AG04449 (cell line): ENCODE results near the gene SCYGR7.

Source experiments
- CTCF ChIA-PET: fragments of 350-600 bp; formaldehyde crosslinking; extraction: SDS; loops from one replicate; lab custom pipeline; 2021; ENCODE audit warnings: antibody characterized with exemption; lab: Yijun Ruan, JAX
- POLR2A ChIA-PET: fragments of 400-600, 350-600 bp; formaldehyde crosslinking; extraction: SDS; loops from one replicate; lab custom pipeline; 2020; ENCODE audit warnings: antibody characterized with exemption, inconsistent platforms; lab: Yijun Ruan, JAX
- DNase-seq: peaks from one replicate; pipeline ENCODE4 v3.0.0-alpha.2; 2010; ENCODE audit warnings: low read depth, low spot score
- H3K4me3 ChIP-seq: 2 replicates; pipeline ENCODE4 v1.5.1; 2011; ENCODE audit warnings: low read depth, mild to moderate bottlenecking, control low read depth, low read length
- TF ChIP-seq, protein P1 (sequence below): IDR thresholded peaks from one replicate; pipeline ENCODE4 v1.5.1; 2011; ENCODE audit warnings: mild to moderate bottlenecking, moderate library complexity, low read length, control low read depth, inconsistent platforms; ENCODE audit not compliant: insufficient read depth; ENCODE audit errors: missing control alignments

Gene SCYGR7

DNA sequence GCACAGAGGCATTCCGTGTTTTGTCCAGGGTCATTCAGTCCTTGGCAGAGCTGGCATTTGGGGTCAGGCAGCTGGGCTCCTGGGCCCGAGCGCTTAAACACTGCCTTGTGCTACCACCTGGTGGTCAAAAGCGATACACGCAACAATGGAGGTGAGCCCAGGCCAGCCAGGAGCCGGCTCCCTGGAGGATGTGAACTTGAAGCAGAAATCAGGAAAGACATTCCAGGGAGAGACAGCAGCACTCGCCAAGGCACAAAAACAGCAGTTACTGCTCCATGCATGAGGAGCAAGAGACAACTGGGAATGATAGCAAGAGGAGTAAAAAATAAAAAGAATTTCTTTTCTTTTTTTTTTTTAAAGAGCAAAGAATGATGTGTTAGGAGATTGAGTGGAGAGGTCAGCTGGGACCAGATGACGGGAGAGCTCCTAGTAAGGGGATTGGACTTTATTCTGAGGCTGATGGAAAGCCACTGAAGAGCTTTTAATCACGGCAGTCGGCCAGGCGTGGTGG lies 38.3 kb downstream of the SCYGR7 start:
- POLR2A ChIA-PET: interaction anchor here (0.5 kb wide), 1 partner anchor 361 kb away, joined by 3 read pairs; no protein-coding TSS in a partner anchor
- H3K4me3 ChIP-seq: no peak overlapping the region
- peak; percentile 7 for DNase-seq
- TF ChIP-seq, protein P1, sequence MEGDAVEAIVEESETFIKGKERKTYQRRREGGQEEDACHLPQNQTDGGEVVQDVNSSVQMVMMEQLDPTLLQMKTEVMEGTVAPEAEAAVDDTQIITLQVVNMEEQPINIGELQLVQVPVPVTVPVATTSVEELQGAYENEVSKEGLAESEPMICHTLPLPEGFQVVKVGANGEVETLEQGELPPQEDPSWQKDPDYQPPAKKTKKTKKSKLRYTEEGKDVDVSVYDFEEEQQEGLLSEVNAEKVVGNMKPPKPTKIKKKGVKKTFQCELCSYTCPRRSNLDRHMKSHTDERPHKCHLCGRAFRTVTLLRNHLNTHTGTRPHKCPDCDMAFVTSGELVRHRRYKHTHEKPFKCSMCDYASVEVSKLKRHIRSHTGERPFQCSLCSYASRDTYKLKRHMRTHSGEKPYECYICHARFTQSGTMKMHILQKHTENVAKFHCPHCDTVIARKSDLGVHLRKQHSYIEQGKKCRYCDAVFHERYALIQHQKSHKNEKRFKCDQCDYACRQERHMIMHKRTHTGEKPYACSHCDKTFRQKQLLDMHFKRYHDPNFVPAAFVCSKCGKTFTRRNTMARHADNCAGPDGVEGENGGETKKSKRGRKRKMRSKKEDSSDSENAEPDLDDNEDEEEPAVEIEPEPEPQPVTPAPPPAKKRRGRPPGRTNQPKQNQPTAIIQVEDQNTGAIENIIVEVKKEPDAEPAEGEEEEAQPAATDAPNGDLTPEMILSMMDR: peak; percentile 88
- CTCF ChIA-PET: interaction anchor here (0.6 to 5.1 kb wide), 58 partner anchors 8 to 651 kb away, joined by 3 to 103 read pairs (median 4); partner anchors contain the start of gene SCYGR5

GRCh38 chr2:227767830-227768229 lies 39.7 kb downstream of the SCYGR7 start:
- H3K4me3 ChIP-seq: no peak overlapping the region
- POLR2A ChIA-PET: no interaction called here
- TF ChIP-seq, protein P1: no peak
- CTCF ChIA-PET: interaction anchor here (1.4 to 5.1 kb wide), 3 partner anchors 25 to 362 kb away, joined by 3 to 103 read pairs (median 62); no protein-coding TSS in a partner anchor
- DNase-seq: no peak

- no peak for DNase-seq
- H3K4me3 ChIP-seq: no peak overlapping the region
- POLR2A ChIA-PET: no interaction called here
- TF ChIP-seq, protein P1: no peak
- CTCF ChIA-PET: interaction anchor here (1.3 to 2.2 kb wide), 2 partner anchors 11 to 16 kb away, joined by 5 to 9 read pairs; no protein-coding TSS in a partner anchor
Measured at GRCh38 chr2:227772197-227772661, 44.1 kb downstream of the SCYGR7 start.

DNA sequence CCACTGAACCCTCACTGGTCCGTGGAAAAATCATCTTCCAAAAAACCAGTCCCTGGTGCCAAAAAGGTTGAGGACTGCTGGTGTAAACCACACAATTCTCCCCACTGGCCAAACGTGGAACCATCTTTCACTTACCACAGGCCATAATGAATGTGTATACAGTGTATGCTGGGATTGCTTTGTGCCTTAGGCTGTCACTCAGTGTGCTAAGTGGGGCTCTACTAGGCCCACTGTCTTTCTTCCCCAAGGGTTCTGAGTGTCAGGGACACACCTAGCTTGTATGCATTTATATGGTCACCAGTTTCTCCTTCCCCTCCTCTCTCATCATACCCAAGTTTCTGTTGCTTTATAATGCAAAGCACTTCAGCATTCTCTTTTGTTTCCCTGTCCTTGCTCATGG lies 44.8 kb downstream of the SCYGR7 start:
- TF ChIP-seq, protein P1: no peak
- ChIA-PET POLR2A (no interaction called here), CTCF (interaction anchor here (1.3 to 2.2 kb wide), 2 partner anchors 9 to 17 kb away, joined by 4 to 9 read pairs; no protein-coding TSS in a partner anchor)
- H3K4me3 ChIP-seq: no peak overlapping the region
- no peak for DNase-seq

GRCh38 chr2:227774011-227774624 lies 46.0 kb downstream of the SCYGR7 start:
- H3K4me3 ChIP-seq: no peak overlapping the region
- POLR2A ChIA-PET: no interaction called here

More at GRCh38 chr2:227774011-227774624, 46.0 kb downstream of the SCYGR7 start:
- TF ChIP-seq, protein P1: peak; percentile 2
- DNase-seq: no peak
- CTCF ChIA-PET: interaction anchor here (0.9 to 2.2 kb wide), 5 partner anchors 8 to 116 kb away, joined by 3 to 9 read pairs (median 4); no protein-coding TSS in a partner anchor
